NCI-H524 (cell line): ENCODE data around the gene ELK4.
A peak's percentile ranks its signal among the peaks of the same experiment; 100 is the strongest.

ENCODE experiments used
- DNase-seq, 2 experiments: peaks; one replicate each; lab custom pipeline; 2025; lab: John Stamatoyannopoulos, UW

Gene ELK4

GRCh38 chr1:205630241-205630640, 1.6 kb downstream of the ELK4 start:
- DNase-seq: no peak

- DNase-seq: no peak
Measured at GRCh38 chr1:205629751-205630150, 2.1 kb downstream of the ELK4 start.

GRCh38 chr1:205627956-205628355, 3.9 kb downstream of the ELK4 start:
- DNase-seq: no peak

GRCh38 chr1:205626216-205626615, 5.6 kb downstream of the ELK4 start:
- DNase-seq: no peak

GRCh38 chr1:205623646-205624045, 8.2 kb downstream of the ELK4 start:
- no peak for DNase-seq

GRCh38 chr1:205620269-205620668, 11.5 kb downstream of the ELK4 start:
- DNase-seq: peak in 1 of 2 experiments; percentile 2

GRCh38 chr1:205619376-205619775, 12.4 kb downstream of the ELK4 start:
- no peak for DNase-seq

- DNase-seq: no peak
Measured at GRCh38 chr1:205616563-205617293, 15.1 kb downstream of the ELK4 start.

- DNase-seq: no peak
Measured at GRCh38 chr1:205615789-205616188, 16.0 kb downstream of the ELK4 start.

- DNase-seq: no peak
Measured at GRCh38 chr1:205613854-205614412, 17.9 kb downstream of the ELK4 start.

- DNase-seq: no peak
Measured at GRCh38 chr1:205612556-205612955, 19.3 kb downstream of the ELK4 start.

GRCh38 chr1:205612104-205612503, 19.7 kb downstream of the ELK4 start:
- DNase-seq: no peak

GRCh38 chr1:205610901-205611466, 20.8 kb downstream of the ELK4 start:
- no peak for DNase-seq

- no peak for DNase-seq
Measured at GRCh38 chr1:205610036-205610435, 21.8 kb downstream of the ELK4 start.

- no peak for DNase-seq
Measured at GRCh38 chr1:205604825-205605505, 26.8 kb downstream of the ELK4 start.

GRCh38 chr1:205604059-205604458, 27.8 kb downstream of the ELK4 start:
- DNase-seq: no peak

- DNase-seq: no peak
Measured at GRCh38 chr1:205601205-205601604, 30.6 kb downstream of the ELK4 start.

- DNase-seq: no peak
Measured at GRCh38 chr1:205600085-205600484, 31.7 kb downstream of the ELK4 start.

GRCh38 chr1:205599669-205600042, 32.2 kb downstream of the ELK4 start:
- DNase-seq: no peak

GRCh38 chr1:205598841-205599668, 32.8 kb downstream of the ELK4 start:
- DNase-seq: no peak

- DNase-seq: no peak
Measured at GRCh38 chr1:205597691-205598314, 34.0 kb downstream of the ELK4 start.

- DNase-seq: no peak
Measured at GRCh38 chr1:205596876-205597275, 34.9 kb downstream of the ELK4 start.
